COLO829 (cell line): Measurements from ENCODE around the gene PARP12.

Experiments used
- DNase-seq: peaks from one replicate; pipeline ENCODE4 v3.0.0; 2012; ENCODE audit warnings: low spot score

The PARP12 gene

DNA sequence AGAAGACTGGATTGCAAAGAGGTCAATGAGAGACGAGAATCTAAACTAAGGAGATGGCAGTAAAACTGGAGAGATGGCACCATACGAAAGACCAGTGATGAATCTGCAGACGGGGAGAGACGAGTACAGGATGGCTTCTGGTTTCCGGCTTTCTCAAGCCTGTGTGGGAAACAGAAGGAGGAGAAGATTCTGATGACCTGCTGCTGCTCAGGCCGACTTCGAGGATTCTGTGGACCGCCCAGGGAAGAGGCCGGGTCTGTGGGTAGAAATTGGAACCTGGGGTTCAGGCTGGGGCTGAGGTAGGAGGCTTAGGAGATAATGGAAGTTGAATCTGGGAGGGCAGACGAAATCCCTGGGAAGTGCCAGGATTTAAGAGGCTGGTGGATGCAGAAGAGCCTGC is 48.6 kb downstream of the PARP12 start:
- no peak for DNase-seq

- no peak for DNase-seq
Observed at GRCh38 chr7:140013676-140014075, 49.1 kb downstream of the PARP12 start.

DNA sequence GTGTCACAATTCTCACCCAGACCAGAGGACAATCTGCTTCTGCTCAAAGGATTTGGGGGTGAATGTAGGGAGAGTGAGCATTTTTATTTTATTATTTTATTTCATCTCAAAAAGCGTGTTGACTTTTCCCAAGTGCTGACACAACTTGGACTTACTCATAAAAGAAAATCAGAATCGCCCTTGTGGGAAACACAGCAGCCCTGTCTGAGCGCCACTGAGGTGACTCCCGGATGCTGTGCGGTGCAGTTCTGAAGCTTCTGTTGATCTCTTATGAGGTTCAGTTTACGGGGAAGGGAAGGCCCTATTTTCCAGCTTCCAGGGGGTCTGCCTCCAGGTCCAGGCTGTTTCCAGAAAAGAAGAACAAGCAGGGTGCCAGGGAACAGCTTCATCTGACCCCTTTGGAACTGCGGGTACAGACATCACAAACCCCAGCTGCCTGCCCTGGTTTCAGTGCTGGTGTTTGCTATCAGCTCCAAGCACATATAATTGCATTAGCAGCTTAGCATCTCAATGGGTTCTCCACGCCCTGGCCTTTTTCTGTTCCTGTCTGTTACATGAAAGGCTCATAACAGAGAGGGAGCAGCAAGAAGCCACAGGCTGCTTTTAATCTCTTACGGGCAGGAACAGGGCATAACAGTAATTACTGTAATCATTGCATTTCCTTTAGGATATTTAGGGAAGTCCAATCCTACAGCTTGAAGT is 52.4 kb downstream of the PARP12 start:
- DNase-seq: no peak

- DNase-seq: no peak
Observed at GRCh38 chr7:140009735-140010134, 53.0 kb downstream of the PARP12 start.

GRCh38 chr7:140008755-140009610 is 53.8 kb downstream of the PARP12 start:
- DNase-seq: no peak

- no peak for DNase-seq
Observed at GRCh38 chr7:140007051-140007690, 55.6 kb downstream of the PARP12 start.

GRCh38 chr7:140006600-140006999 is 56.2 kb downstream of the PARP12 start:
- DNase-seq: no peak

DNA sequence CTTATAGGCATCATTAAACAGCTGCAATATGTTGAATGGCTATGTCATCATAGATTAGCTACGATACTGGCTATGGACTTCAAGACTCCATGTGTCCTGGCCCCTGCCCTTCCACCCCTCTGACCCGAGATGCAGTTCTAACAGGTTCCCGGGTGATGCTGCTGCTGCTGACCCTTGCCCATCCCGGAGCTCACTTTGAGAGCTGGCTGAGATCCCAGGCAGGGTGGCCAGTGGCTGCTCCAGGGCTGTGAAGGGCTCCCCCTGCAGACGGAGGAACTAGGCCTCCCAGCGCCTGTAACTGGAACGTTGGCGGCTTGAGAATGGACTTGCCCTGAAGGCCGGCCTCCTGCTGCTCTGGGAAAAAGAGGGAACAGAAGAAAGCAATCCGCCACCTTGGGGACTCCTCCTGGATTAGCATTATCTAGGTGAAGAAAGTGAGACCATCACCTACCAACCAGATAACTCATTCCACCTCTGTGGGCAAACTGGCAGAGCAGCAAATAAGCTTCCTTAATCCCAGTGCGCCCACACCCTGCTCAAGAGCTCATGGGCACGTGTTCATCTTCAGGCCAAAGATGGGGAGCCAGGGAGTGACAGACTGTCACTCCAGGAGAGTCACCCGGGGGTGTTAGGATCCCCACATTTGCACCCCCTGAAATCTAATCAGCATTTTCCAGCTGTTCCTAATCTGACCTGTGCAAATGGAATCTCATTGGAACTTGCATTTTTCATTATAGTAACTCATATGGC is 56.8 kb downstream of the PARP12 start:
- peak; percentile 63 for DNase-seq

DNA sequence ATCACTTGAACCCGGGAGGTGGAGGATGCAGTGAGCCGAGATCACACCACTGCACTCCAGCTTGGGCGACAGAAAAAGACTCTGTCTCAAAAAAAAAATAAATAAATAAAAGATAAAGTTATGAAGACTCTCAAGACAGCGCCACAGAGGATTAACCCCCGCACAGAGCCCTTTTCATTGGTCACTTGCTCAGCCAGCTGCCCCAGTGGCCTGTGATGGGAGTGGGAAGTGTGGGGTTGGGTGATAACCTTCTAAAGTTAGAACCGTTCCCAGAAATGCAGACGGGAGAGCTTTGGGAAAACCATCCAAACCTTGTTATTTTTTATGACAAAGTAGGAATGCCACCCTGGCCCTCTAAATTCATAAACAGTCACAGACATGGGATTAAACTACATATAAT is 57.4 kb downstream of the PARP12 start:
- no peak for DNase-seq

GRCh38 chr7:140004672-140005071 is 58.1 kb downstream of the PARP12 start:
- DNase-seq: no peak

DNA sequence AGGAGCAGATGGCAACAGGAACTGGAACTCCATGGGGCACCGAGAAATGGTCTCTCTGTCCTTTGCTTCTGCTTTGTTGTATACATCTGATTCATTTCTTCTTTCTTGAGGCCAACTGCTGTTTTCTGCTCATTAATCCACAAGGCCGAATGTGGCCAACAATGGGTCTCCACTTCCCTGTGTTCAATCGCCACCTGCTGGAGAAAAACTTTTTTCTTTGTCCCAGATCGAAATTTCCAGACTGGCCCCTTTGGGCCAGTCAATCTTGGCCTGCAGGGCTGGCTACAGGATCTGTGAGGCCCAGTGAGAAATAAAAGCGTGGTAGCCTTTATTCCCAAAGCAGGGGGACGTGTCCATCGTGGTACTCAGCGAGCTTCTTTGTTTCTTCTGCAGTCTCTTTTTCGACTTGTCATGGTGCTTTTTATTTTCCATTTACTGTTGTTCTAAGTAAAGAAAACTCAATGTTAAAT is 58.8 kb downstream of the PARP12 start:
- DNase-seq: peak; percentile 80

GRCh38 chr7:140000666-140001268 is 62.0 kb downstream of the PARP12 start:
- DNase-seq: no peak

DNA sequence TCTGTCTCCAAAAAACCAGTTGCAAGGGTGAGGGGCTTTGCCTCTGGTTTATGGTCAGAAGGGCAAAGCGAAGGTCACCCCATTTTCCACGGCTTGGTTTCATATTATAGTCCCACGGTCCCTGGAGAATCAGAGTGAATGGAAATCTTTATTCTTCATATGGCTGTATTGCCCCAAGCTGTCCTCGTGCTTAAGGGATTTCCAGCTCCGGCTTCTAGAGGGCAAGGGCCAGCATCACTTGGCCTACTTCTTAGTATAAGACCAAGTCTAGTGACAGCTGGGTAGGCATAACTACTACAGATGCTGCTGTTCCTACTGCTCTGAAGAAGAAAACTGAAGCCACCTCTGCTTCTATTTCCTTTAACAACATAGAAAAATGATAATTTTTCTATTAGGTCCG is 63.2 kb downstream of the PARP12 start:
- peak; percentile 46 for DNase-seq

- no peak for DNase-seq
Observed at GRCh38 chr7:139998572-139998971, 64.2 kb downstream of the PARP12 start.

DNA sequence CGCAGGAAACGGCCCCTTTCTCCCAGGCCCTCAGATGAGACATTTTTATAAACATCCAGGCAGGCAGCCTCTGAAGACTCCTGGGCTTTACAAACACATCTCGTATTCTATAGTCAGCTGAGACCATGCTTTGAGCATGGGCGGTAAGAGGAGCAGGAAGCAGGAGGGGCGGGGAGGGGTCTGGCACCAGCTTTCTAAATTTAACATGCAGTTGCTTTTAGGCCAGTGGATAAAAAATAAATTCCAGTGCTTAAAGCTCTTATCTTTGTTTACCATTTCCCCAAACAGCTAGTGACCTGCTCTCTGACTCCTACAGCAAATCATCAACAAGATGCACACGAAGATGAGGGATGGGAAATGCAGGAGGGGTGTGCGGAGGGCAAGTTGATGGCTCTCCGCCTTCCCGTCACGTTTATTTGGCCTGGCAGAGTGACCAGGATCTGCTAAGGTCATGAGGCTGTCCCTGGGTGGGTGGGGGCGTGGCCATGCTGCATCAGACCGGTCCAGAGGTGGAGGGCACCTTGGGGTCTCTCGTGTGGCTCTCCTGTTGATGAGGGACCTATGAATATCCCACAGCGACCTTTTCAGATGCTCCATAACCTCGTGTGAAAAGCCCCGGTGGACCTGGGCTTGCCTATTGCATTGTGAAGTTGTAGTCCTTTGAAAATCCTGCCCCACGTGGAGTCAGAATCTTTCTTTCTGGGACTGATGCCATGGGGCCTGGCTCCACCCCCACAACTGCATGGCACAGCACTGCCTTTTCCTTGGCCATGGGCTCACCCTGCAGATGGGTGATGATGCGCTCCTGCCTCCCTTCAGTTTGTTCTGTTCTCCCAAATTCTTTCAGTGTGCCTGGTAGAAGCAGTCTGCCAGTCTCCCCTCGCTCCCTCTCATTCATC is 67.5 kb downstream of the PARP12 start:
- no peak for DNase-seq

DNA sequence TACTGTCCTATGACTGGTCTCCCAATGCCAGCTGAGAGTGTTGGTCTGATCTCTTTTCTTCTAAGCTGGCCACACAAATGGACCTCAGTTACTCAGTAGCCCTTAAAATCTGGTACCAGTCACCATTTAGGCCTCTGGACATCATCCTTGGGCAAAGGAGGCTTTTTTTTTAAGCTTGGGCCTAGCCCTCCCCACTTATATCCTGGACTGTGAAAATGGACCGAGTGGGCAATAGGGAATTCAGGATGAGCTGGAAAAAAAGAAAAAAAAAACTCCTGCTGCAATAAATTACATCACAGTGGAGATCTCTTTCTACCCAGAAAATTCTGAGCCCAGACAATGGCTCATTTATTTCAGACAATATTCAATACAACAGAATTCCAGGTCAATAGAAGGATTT is 68.4 kb downstream of the PARP12 start:
- no peak for DNase-seq

- no peak for DNase-seq
Observed at GRCh38 chr7:139993592-139993991, 69.2 kb downstream of the PARP12 start.

GRCh38 chr7:139993169-139993568 is 69.6 kb downstream of the PARP12 start:
- DNase-seq: no peak

DNA sequence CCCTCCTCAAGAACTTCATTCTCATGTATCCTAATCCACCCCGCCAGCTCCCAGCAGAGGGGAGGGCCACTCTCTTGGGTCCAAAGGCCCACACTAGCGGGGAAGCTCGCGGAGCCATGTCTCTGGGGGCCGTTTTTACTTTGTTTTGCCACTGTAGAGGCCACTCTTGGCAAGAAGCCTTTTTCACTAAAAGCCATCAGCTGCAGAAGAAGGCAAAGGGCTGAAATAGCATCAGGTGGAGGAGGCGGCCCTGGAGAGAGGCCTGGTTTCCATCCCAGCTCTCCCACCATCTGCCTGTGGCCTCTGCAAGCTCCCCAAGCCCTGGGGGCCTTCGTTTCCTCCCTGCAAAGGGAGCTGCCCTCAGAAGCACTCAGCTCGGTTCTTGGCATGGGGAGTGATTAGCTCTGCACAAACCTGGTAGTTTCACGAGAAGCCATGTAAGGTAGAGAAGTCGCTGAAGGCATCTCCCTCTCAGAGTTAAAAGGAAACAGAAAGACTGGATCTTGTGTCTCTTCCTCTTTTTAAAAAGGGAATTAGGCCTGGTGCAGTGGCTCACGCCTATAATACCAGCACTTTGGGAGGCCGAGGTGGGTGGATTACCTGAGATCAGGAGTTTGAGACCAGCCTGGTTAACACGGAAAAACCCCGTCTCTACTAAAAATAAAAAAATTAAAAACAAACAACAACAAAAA is 70.3 kb downstream of the PARP12 start:
- no peak for DNase-seq

DNA sequence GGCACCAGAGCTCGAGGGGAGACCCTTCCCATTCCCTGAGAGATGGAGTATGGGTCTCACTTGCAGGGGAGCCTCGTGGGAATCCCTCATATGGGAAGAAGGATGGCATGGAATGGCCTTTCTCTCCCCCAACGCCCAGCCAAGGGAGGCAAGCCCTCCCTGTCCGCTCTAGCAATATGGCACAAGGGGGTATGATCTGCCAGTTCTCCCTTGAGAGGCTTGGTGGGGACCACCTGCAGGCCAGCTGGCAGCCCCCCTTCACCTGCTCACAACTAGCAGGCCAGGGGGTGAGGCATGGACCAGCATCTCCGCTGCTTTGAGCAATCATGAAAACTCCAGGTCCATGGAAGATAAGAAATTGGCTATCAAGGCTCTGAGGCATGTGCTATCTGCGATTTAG is 70.8 kb downstream of the PARP12 start:
- no peak for DNase-seq
